Trophoblast cell (in vitro differentiated cells and primary cell): ENCODE data around the gene NECAB3.
A peak's percentile ranks its signal among the peaks of the same experiment; 100 is the strongest.

ENCODE experiments used
- DNase-seq, 2 donors: peaks; one replicate each; pipeline ENCODE4 v3.0.0-alpha.2; 2016
- H2AFZ ChIP-seq: 2 replicates; pipeline ENCODE4 v1.6.1; 2013; ENCODE audit warnings: low read length, moderate library complexity, mild to moderate bottlenecking; ENCODE audit not compliant: insufficient read depth, poor library complexity
- H2AK5ac ChIP-seq: 2 replicates; pipeline ENCODE4 v1.6.1; 2013; ENCODE audit warnings: mild to moderate bottlenecking, low read length
- H2BK120ac ChIP-seq: 2 replicates; pipeline ENCODE4 v1.6.1; 2013; ENCODE audit warnings: low read length, mild to moderate bottlenecking, moderate library complexity; ENCODE audit not compliant: insufficient read depth, poor library complexity
- H2BK12ac ChIP-seq: 2 replicates; pipeline ENCODE4 v1.6.1; 2013; ENCODE audit warnings: mild to moderate bottlenecking, low read length, moderate library complexity
- H2BK5ac ChIP-seq: 2 replicates; pipeline ENCODE4 v1.6.1; 2013; ENCODE audit warnings: low read length, low read depth, moderate library complexity, mild to moderate bottlenecking; ENCODE audit not compliant: poor library complexity
- H3K14ac ChIP-seq: 2 replicates; pipeline ENCODE4 v1.6.1; 2013; ENCODE audit warnings: mild to moderate bottlenecking, low read length
- H3K18ac ChIP-seq: 2 replicates; pipeline ENCODE4 v1.6.1; 2013; ENCODE audit warnings: mild to moderate bottlenecking, low read length
- H3K23ac ChIP-seq: 2 replicates; pipeline ENCODE4 v1.6.1; 2013; ENCODE audit warnings: low read length
- H3K27ac ChIP-seq: 2 replicates; pipeline ENCODE4 v1.5.1; 2013; ENCODE audit warnings: low read depth, mild to moderate bottlenecking, inconsistent platforms, low read length, moderate library complexity
- H3K27me3 ChIP-seq: 2 replicates; pipeline ENCODE4 v1.6.1; 2013; ENCODE audit warnings: inconsistent platforms, mild to moderate bottlenecking, low read length, moderate library complexity; ENCODE audit not compliant: insufficient read depth
- H3K36me3 ChIP-seq, 2 experiments: 1 replicate in 1 of 2; 2 replicates in 1 of 2; pipeline ENCODE4 v1.6.1; 2013; ENCODE audit warnings: low read length in 2 of 2, mild to moderate bottlenecking in 2 of 2, moderate library complexity in 1 of 2; ENCODE audit not compliant: insufficient read depth in 2 of 2, control insufficient read depth in 1 of 2
- H3K4ac ChIP-seq: 2 replicates; pipeline ENCODE4 v1.6.1; 2013; ENCODE audit warnings: low read depth, mild to moderate bottlenecking, low read length, moderate library complexity
- H3K4me1 ChIP-seq, 2 experiments: 1 replicate in 1 of 2; 2 replicates in 1 of 2; pipeline ENCODE4 v1.6.1; 2013; ENCODE audit warnings: low read length in 2 of 2, mild to moderate bottlenecking in 2 of 2, moderate library complexity in 1 of 2; ENCODE audit not compliant: insufficient read depth in 2 of 2, control insufficient read depth in 1 of 2
- H3K4me2 ChIP-seq: 2 replicates; pipeline ENCODE4 v1.6.1; 2013; ENCODE audit warnings: inconsistent platforms, mild to moderate bottlenecking, low read length, moderate library complexity
- H3K4me3 ChIP-seq: 2 replicates; pipeline ENCODE4 v1.5.1; 2013; ENCODE audit warnings: mild to moderate bottlenecking, low read depth, low read length, inconsistent platforms
- H3K79me1 ChIP-seq: one replicate; pipeline ENCODE4 v1.6.1; 2013; ENCODE audit warnings: low read length
- H3K79me2 ChIP-seq: 2 replicates; pipeline ENCODE4 v1.6.1; 2013; ENCODE audit warnings: low read length, mild to moderate bottlenecking; ENCODE audit not compliant: control insufficient read depth, insufficient read depth, poor library complexity
- H3K9ac ChIP-seq: 2 replicates; pipeline ENCODE4 v1.6.1; 2013; ENCODE audit warnings: mild to moderate bottlenecking, low read length
- H3K9me3 ChIP-seq: 2 replicates; pipeline ENCODE4 v1.6.1; 2013; ENCODE audit warnings: low read depth, mild to moderate bottlenecking, control low read depth, inconsistent platforms, low read length; ENCODE audit not compliant: insufficient read depth
- H4K12ac ChIP-seq: 2 replicates; pipeline ENCODE4 v1.6.1; 2013; ENCODE audit warnings: low read depth, mild to moderate bottlenecking, low read length, moderate library complexity
- H4K8ac ChIP-seq: 2 replicates; pipeline ENCODE4 v1.6.1; 2013; ENCODE audit warnings: low read depth, mild to moderate bottlenecking, low read length, moderate library complexity
- H4K91ac ChIP-seq: one replicate; pipeline ENCODE4 v1.6.1; 2013; ENCODE audit warnings: low read depth, mild to moderate bottlenecking, low read length, moderate library complexity
- WGBS: extraction: QIAGEN DNeasy Blood & Tissue Kit; methylation state at CpG from one replicate; pipeline ENCODE4 v1.1.7; 2013; ENCODE audit warnings: missing lambda C conversion rate; ENCODE audit not compliant: insufficient read length, insufficient coverage; ENCODE audit errors: extremely low coverage; 5-methylcytosine and 5-hydroxymethylcytosine counted together

NECAB3 gene

DNA sequence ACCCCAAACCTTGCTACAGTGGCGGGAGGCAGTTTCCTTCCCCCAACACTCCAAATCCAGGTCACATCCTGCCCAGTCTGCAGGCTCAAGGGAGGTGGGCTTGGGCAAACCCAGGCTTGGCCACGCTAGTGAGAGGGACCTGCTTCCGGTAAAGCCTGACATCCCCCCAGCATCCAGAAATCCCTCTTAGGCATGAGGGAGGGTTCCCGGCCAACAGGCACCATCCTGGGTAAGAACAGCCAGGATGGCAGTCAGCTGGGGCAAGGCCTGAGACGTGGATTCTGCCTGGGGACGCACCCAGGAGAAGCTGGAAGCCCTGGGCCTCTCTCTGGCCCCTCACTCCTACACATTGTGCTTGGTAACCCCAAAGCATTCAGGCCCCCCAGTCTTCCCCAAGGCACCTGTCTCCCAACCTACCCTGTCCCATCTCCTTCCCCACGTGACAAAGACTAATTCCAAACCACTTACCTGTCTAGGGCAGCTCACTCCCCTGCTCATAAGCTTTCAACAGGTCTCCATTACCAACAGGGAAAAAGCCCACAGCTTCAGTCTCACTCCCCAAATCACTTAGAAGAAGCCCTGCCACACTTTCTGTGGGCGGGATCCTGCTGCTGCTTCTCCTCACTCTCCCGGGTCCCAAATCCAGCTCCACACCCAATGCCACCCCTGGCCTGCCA is 10.0 kb downstream of the NECAB3 start:
- Histone ChIP-seq H2AFZ (peak overlapping the region; percentile 87), H3K4me3 (peak overlapping the region; percentile 91), H3K36me3 (peaks cover 35 to 36% of the 10 kb centered on the region in 2 experiments), H4K12ac (peak overlapping the region; percentile 95), H3K4me1 (peaks cover 11 to 12% of the 10 kb centered on the region in 2 experiments), H3K4ac (peak overlapping the region; percentile 71), H3K27me3 (no peaks in the 10 kb centered on the region), H3K23ac (no peak overlapping the region), H3K4me2 (peak overlapping the region; percentile 90), H2BK5ac (peak overlapping the region; percentile 75), H4K8ac (peak overlapping the region; percentile 99), H3K14ac (peak overlapping the region; percentile 94), H3K79me1 (peaks cover 10% of the 10 kb centered on the region), H2AK5ac (peak overlapping the region; percentile 16), H3K9me3 (no peaks in the 10 kb centered on the region), H2BK120ac (peak overlapping the region; percentile 85), H3K9ac (peak overlapping the region; percentile 83), H3K18ac (peak overlapping the region; percentile 87), H3K27ac (peak overlapping the region; percentile 53), H4K91ac (peak overlapping the region; percentile 97), H2BK12ac (peak overlapping the region; percentile 11), H3K79me2 (peaks cover 7% of the 10 kb centered on the region)
- DNase-seq: no peak
- no CpG with 5 or more reads among the region's 9 CpGs for WGBS

DNA sequence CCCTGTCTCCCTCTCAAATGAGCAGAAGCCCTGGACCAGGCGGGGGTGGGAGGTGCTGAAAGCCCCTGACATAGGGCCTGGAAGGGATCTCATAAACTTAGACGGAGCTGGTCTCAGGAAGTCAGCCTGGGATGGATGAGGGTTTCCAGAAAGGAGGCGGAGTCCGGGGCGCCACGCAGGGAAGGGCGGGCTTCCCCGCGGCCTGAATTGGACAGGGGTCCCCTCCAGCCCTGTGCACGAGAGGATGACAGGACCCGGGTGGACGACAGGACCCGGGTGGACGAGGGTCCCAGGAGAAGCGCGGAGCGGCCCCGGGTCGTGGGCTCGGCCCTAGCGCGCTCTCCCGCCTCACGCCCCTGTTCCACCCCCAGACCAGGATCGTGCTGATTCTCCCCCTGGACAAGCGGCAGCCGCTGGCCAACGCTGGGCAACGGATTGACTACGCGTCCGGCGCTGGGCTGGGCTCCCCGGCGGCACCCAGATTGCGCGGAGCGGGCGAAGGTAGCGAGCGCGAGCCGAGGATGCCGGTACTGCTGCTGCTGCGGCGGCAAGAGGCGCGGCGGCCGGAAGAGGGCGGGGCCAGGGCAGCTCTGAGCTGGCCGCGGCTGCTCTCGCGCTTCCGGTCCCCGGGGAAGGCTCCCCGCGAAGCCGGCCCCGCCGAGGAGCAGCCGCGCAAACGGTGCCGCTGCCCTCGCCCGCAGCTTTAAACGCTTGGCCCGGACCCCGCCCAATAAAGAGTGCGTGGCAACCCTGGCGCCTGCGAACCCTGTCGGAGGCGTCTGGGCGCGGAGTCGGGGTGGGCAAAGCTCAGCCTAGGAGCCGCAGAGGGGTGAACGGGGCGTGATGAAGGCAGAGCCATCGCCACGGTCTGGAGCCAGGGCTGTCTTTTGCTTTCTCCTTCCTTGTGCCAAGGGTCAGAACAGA is 10.8 kb downstream of the NECAB3 start:
- H3K4me2 ChIP-seq: peak overlapping the region; percentile 90
- peaks cover 2% of the 10 kb centered on the region for H3K9me3 ChIP-seq
- H3K23ac ChIP-seq: no peak overlapping the region
- H2BK12ac ChIP-seq: peak overlapping the region; percentile 78
- peak overlapping the region; percentile 83 for H2BK5ac ChIP-seq
- H3K14ac ChIP-seq: peak overlapping the region; percentile 99
- peak overlapping the region; percentile 78 for H2AK5ac ChIP-seq
- H4K91ac ChIP-seq: peak overlapping the region; percentile 97
- peak overlapping the region; percentile 99 for H4K12ac ChIP-seq
- H3K27me3 ChIP-seq: no peaks in the 10 kb centered on the region
- H2BK120ac ChIP-seq: peak overlapping the region; percentile 85
- peak overlapping the region; percentile 87 for H3K18ac ChIP-seq
- peaks cover 10% of the 10 kb centered on the region for H3K79me1 ChIP-seq
- peak; percentile 71 to 84 for DNase-seq
- peak overlapping the region; percentile 91 for H3K4me3 ChIP-seq
- peaks cover 7% of the 10 kb centered on the region for H3K79me2 ChIP-seq
- H3K27ac ChIP-seq: peak overlapping the region; percentile 84
- H2AFZ ChIP-seq: peak overlapping the region; percentile 98
- peak overlapping the region; percentile 86 for H3K4ac ChIP-seq
- H3K9ac ChIP-seq: peak overlapping the region; percentile 83
- H3K36me3 ChIP-seq: peaks cover 35 to 38% of the 10 kb centered on the region in 2 experiments
- WGBS: no CpG with 5 or more reads among the region's 84 CpGs
- H3K4me1 ChIP-seq: peaks cover 11 to 12% of the 10 kb centered on the region in 2 experiments
- H4K8ac ChIP-seq: peak overlapping the region; percentile 99

DNA sequence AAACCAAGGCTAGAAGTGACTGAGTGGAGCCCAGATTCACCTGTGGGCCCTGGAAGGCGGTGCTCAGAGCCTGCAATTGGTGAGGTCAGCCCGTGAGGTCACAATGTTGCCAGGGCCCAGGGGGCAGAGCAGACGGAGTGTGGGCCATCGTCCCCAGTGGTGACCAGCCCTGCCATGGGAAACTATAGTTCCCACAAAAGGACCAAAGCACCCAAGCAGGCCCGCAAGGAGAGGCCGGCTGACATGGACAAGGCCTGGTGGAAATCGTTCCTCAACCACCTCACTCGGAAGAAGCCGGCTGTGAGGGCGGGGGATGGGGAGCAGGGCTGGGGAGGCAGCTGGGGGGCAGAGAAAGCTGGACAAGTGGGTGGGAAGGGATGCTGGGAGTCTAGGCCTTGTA is 12.1 kb downstream of the NECAB3 start, which contains the start of gene C20orf144:
Gene C20orf144 (plus strand): TSS at position 156 of the 400 bp plus-strand sequence. CDS start 19 bp downstream, at position 175.
- no peaks in the 10 kb centered on the region for H3K27me3 ChIP-seq
- H4K12ac ChIP-seq: peak within 1 kb of the TSS; percentile 99
- H3K9ac ChIP-seq: no peak within 1 kb of the TSS
- peaks cover 9 to 11% of the 10 kb centered on the region in 2 experiments for H3K4me1 ChIP-seq
- no peak within 1 kb of the TSS for H2BK120ac ChIP-seq
- no CpG with 5 or more reads among the region's 10 CpGs for WGBS
- H2AFZ ChIP-seq: peak within 1 kb of the TSS; percentile 98
- no peak within 1 kb of the TSS for H2BK12ac ChIP-seq
- H3K18ac ChIP-seq: peak within 1 kb of the TSS; percentile 62
- peak within 1 kb of the TSS; percentile 90 for H3K4me2 ChIP-seq
- H3K27ac ChIP-seq: peak within 1 kb of the TSS; percentile 84
- H2AK5ac ChIP-seq: no peak within 1 kb of the TSS
- DNase-seq: no peak
- H4K8ac ChIP-seq: peak within 1 kb of the TSS; percentile 99
- H3K4ac ChIP-seq: no peak within 1 kb of the TSS
- H3K36me3 ChIP-seq: peaks cover 35 to 39% of the 10 kb centered on the region in 2 experiments
- H3K79me1 ChIP-seq: peaks cover 10% of the 10 kb centered on the region
- no peak within 1 kb of the TSS for H3K23ac ChIP-seq
- H3K9me3 ChIP-seq: peaks cover 2% of the 10 kb centered on the region
- no peak within 1 kb of the TSS for H2BK5ac ChIP-seq
- peak within 1 kb of the TSS; percentile 91 for H3K4me3 ChIP-seq
- peak within 1 kb of the TSS; percentile 99 for H3K14ac ChIP-seq
- peaks cover 7% of the 10 kb centered on the region for H3K79me2 ChIP-seq
- H4K91ac ChIP-seq: peak within 1 kb of the TSS; percentile 94

DNA sequence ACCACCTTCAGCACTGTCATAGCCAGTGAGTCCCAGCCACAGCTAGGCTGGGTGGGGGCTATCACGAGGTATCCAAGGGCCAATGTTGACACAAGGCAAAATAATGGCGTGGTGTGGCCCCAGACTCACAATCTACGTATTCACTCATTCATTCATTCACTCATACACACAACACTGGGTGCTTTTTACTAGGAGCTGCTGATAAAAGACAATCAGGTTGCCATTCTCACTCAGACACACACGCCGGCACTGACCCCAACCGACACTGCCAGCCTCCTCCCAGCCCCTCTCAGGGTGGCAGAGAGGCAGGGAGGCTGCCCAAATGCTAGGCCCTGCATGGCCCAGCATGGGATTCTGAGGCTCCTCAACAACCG is 13.6 kb downstream of the NECAB3 start:
- Histone ChIP-seq H2BK5ac (no peak overlapping the region), H2AK5ac (no peak overlapping the region), H3K9ac (no peak overlapping the region), H4K91ac (no peak overlapping the region), H3K4me2 (no peak overlapping the region), H3K4me1 (peaks cover 9 to 11% of the 10 kb centered on the region in 2 experiments), H3K18ac (no peak overlapping the region), H3K23ac (no peak overlapping the region), H3K4me3 (no peak overlapping the region), H3K79me1 (peaks cover 10% of the 10 kb centered on the region), H3K9me3 (peaks cover 2% of the 10 kb centered on the region), H4K8ac (no peak overlapping the region), H3K4ac (no peak overlapping the region), H2BK12ac (no peak overlapping the region), H3K36me3 (peaks cover 36 to 41% of the 10 kb centered on the region in 2 experiments), H3K27me3 (no peaks in the 10 kb centered on the region), H3K79me2 (peaks cover 7% of the 10 kb centered on the region), H3K14ac (no peak overlapping the region), H4K12ac (no peak overlapping the region), H2AFZ (no peak overlapping the region), H3K27ac (no peak overlapping the region), H2BK120ac (no peak overlapping the region)
- no CpG with 5 or more reads among the region's 7 CpGs for WGBS
- DNase-seq: no peak
